ENCODE measurements around the gene CAMK2G. TPM values are rescaled to one million over a fixed set of nuclear protein-coding genes. Genes with fewer than 3 reads are reported as not detected.
A peak's percentile ranks its signal among the peaks of the same experiment; 100 is the strongest.

Gene CAMK2G
- total and polyA plus RNA-seq, 7 donors, result 15.8 to 60.3 (median 50.5) TPM

- H3K27ac ChIP-seq, result peak overlapping the region; percentile 85
- peak overlapping the region; percentile 83 for H3K4me3 ChIP-seq
- no peaks in the 10 kb centered on the region for H3K9me3 ChIP-seq
- no peak for TF ChIP-seq CTCF (IDR thresholded peaks at IDR 0.05)
- no peaks in the 10 kb centered on the region for H3K27me3 ChIP-seq (ENCODE audit: insufficient read depth in 3 of 3, low read length in 2 of 3)
- no peak for ATAC-seq
- WGBS, 3 donors, result 21 to 33% (median 26%) methylated on average over 32 to 33 of the region's 33 CpGs
- peaks cover 0 to 15% of the 10 kb centered on the region in 2 donors for H3K36me3 ChIP-seq (ENCODE audit: insufficient read depth in 1 of 2, low read depth in 1 of 2)
- no peak for DNase-seq
- intact Hi-C loops (cut with DNase I), result no loop called here
- peaks cover 72% of the 10 kb centered on the region for H3K4me1 ChIP-seq
Measured at GRCh38 chr10:73873142-73873837, 1.1 kb downstream of the CAMK2G start.

GRCh38 chr10:73872190-73872710 lies 2.1 kb downstream of the CAMK2G start:
- Histone ChIP-seq H3K4me1 (peaks cover 82% of the 10 kb centered on the region), H3K36me3 (ENCODE audit: insufficient read depth in 1 of 2, low read depth in 1 of 2) (peaks cover 0 to 15% of the 10 kb centered on the region in 2 donors), H3K9me3 (no peaks in the 10 kb centered on the region), H3K4me3 (peak overlapping the region; percentile 83), H3K27ac (peak overlapping the region; percentile 26), H3K27me3 (ENCODE audit: insufficient read depth in 3 of 3, low read length in 2 of 3) (no peaks in the 10 kb centered on the region)
- TF ChIP-seq CTCF (IDR thresholded peaks at IDR 0.05), result peak; percentile 4
- DNase-seq (no peak), ATAC-seq (no peak)
- intact Hi-C loops (cut with DNase I), result no loop called here
- 40 to 68% (median 41%) methylated on average over 5 of the region's 5 CpGs for WGBS, 3 donors

- no peak for TF ChIP-seq CTCF (IDR thresholded peaks at IDR 0.05)
- no peaks in the 10 kb centered on the region for H3K9me3 ChIP-seq
- peak overlapping the region; percentile 67 for H3K27ac ChIP-seq
- intact Hi-C loops (cut with DNase I), result loop anchor here in 1 of 2 donors (2.0 kb wide), 1 partner anchor 17 kb away; no protein-coding TSS in a partner anchor
- DNase-seq (no peak), ATAC-seq (peak in 2 of 4 donors; percentile 30 to 50)
- H3K36me3 ChIP-seq (ENCODE audit: insufficient read depth in 1 of 2, low read depth in 1 of 2), result peaks cover 0 to 15% of the 10 kb centered on the region in 2 donors
- H3K4me1 ChIP-seq, result peaks cover 86% of the 10 kb centered on the region
- H3K27me3 ChIP-seq (ENCODE audit: insufficient read depth in 3 of 3, low read length in 2 of 3), result no peaks in the 10 kb centered on the region
- no peak overlapping the region for H3K4me3 ChIP-seq
- 28 to 36% (median 31%) methylated on average over 8 of the region's 8 CpGs for WGBS, 3 donors
Measured at GRCh38 chr10:73871295-73872189, 2.8 kb downstream of the CAMK2G start.

- no peaks in the 10 kb centered on the region for H3K9me3 ChIP-seq
- TF ChIP-seq CTCF (IDR thresholded peaks at IDR 0.05), result no peak
- 21 to 40% (median 32%) methylated on average over 5 of the region's 5 CpGs for WGBS, 3 donors
- peak in 1 of 2 donors; percentile 67 for DNase-seq
- H3K4me1 ChIP-seq, result peaks cover 82% of the 10 kb centered on the region
- peaks cover 0 to 15% of the 10 kb centered on the region in 2 donors for H3K36me3 ChIP-seq (ENCODE audit: insufficient read depth in 1 of 2, low read depth in 1 of 2)
- ATAC-seq, result peak; percentile 39 to 69 (median 56)
- H3K27me3 ChIP-seq (ENCODE audit: insufficient read depth in 3 of 3, low read length in 2 of 3), result no peaks in the 10 kb centered on the region
- intact Hi-C loops (cut with DNase I), result no loop called here
- no peak overlapping the region for H3K4me3 ChIP-seq
- H3K27ac ChIP-seq, result peak overlapping the region; percentile 67
Measured at GRCh38 chr10:73868655-73869195, 5.6 kb downstream of the CAMK2G start.
